WTC11 (cell line): Measurements from ENCODE around the gene ATP13A1. TPM values are rescaled to one million over a fixed set of nuclear protein-coding genes. Genes with fewer than 3 reads are reported as not detected.

Experiments used
- ATAC-seq: fragments of 200-7000 bp; cut with Tn5 transposase; 2 replicates; pipeline ENCODE4 v1.10.0; 2021; ENCODE audit warnings: mild to moderate bottlenecking, moderate library complexity
- CTCF ChIA-PET: fragments of 300-600 bp; sonication (Branson Sonifier 250); formaldehyde crosslinking; loops from one replicate; lab custom pipeline; 2021; ENCODE audit warnings: antibody characterized with exemption; lab: Charles Lee
- POLR2A ChIA-PET: fragments of 350-600 bp; sonication (Branson Sonifier 250); formaldehyde crosslinking; loops from one replicate; lab custom pipeline; 2021; ENCODE audit warnings: antibody characterized with exemption; lab: Charles Lee
- DNase-seq: peaks from one replicate; pipeline ENCODE4 v3.0.0; 2021; ENCODE audit warnings: low spot score
- H3K27ac Mint-ChIP-seq: 2 replicates; pipeline ENCODE4 v1.8.0; 2021; ENCODE audit warnings: mixed read lengths
- H3K27me3 Mint-ChIP-seq: 2 replicates; pipeline ENCODE4 v1.8.0; 2021; ENCODE audit warnings: low read depth, mild to moderate bottlenecking, moderate library complexity, mixed read lengths
- H3K36me3 Mint-ChIP-seq: 2 replicates; pipeline ENCODE4 v1.8.0; 2021; ENCODE audit warnings: mixed read lengths
- H3K4me1 Mint-ChIP-seq: 2 replicates; pipeline ENCODE4 v1.8.0; 2022; ENCODE audit warnings: mixed read lengths
- H3K4me3 Mint-ChIP-seq: 2 replicates; pipeline ENCODE4 v1.8.0; 2021; ENCODE audit warnings: mild to moderate bottlenecking, moderate library complexity, mixed read lengths
- H3K9me3 Mint-ChIP-seq: 2 replicates; pipeline ENCODE4 v1.8.0; 2021; ENCODE audit warnings: mixed read lengths
- ARID4B ChIP-seq: sonication (generic); formaldehyde crosslinking; IDR thresholded peaks from 2 replicates; pipeline ENCODE4 v1.8.0; 2023; ENCODE audit warnings: missing genetic modification reagents, mild to moderate bottlenecking, borderline replicate concordance
- CREM ChIP-seq: sonication (generic); formaldehyde crosslinking; IDR thresholded peaks from 2 replicates; pipeline ENCODE4 v1.8.1; 2022; ENCODE audit warnings: mild to moderate bottlenecking, missing genetic modification reagents, moderate library complexity
- E2F5 ChIP-seq: sonication (generic); formaldehyde crosslinking; IDR thresholded peaks from 2 replicates; pipeline ENCODE4 v1.8.1; 2022; ENCODE audit warnings: mild to moderate bottlenecking, moderate library complexity, missing genetic modification reagents
- ERG ChIP-seq: fragments of 250-450 bp; sonication (Bioruptor Pico); IDR thresholded peaks from 2 replicates; pipeline ENCODE4 v1.8.0; 2021; ENCODE audit warnings: mild to moderate bottlenecking
- FOXP1 ChIP-seq: sonication (generic); formaldehyde crosslinking; IDR thresholded peaks from 2 replicates; pipeline ENCODE4 v1.8.0; 2022; ENCODE audit warnings: missing genetic modification reagents, mild to moderate bottlenecking, moderate library complexity, borderline replicate concordance
- GRHL2 ChIP-seq: fragments of 250-450 bp; sonication (Bioruptor Pico); IDR thresholded peaks from 2 replicates; pipeline ENCODE4 v1.8.0; 2022; ENCODE audit warnings: mild to moderate bottlenecking, moderate library complexity; ENCODE audit not compliant: insufficient replicate concordance, severe bottlenecking
- IRF1 ChIP-seq: sonication (generic); formaldehyde crosslinking; IDR thresholded peaks from 2 replicates; pipeline ENCODE4 v1.8.0; 2023; ENCODE audit warnings: missing genetic modification reagents
- KAT7 ChIP-seq: sonication (generic); formaldehyde crosslinking; IDR thresholded peaks from 2 replicates; pipeline ENCODE4 v1.8.1; 2023; ENCODE audit warnings: missing genetic modification reagents, mild to moderate bottlenecking, borderline replicate concordance
- MAX ChIP-seq: sonication (generic); formaldehyde crosslinking; IDR thresholded peaks from 2 replicates; pipeline ENCODE4 v1.8.0; 2022; ENCODE audit warnings: mild to moderate bottlenecking, missing genetic modification reagents
- MXD4 ChIP-seq: fragments of 250-450 bp; sonication (Bioruptor Pico); IDR thresholded peaks from 2 replicates; pipeline ENCODE4 v1.8.0; 2021; ENCODE audit warnings: mild to moderate bottlenecking, moderate library complexity, borderline replicate concordance
- MYBL2 ChIP-seq: sonication (generic); formaldehyde crosslinking; IDR thresholded peaks from 2 replicates; pipeline ENCODE4 v1.8.1; 2023; ENCODE audit warnings: mild to moderate bottlenecking, moderate library complexity, missing genetic modification reagents
- NFYB ChIP-seq: sonication (generic); formaldehyde crosslinking; conservative IDR thresholded peaks from 2 replicates; pipeline ENCODE4 v1.8.0; 2022; ENCODE audit warnings: low read depth, missing genetic modification reagents
- PRRX2 ChIP-seq: fragments of 250-450 bp; sonication (Bioruptor Pico); IDR thresholded peaks from 2 replicates; pipeline ENCODE4 v1.8.0; 2021; ENCODE audit warnings: mild to moderate bottlenecking
- RORB ChIP-seq: fragments of 250-450 bp; sonication (Bioruptor Pico); IDR thresholded peaks from 2 replicates; pipeline ENCODE4 v1.9.0; 2021; ENCODE audit warnings: mild to moderate bottlenecking
- SMAD4 ChIP-seq: sonication (generic); formaldehyde crosslinking; IDR thresholded peaks from 2 replicates; pipeline ENCODE4 v1.8.0; 2022; ENCODE audit warnings: mild to moderate bottlenecking, missing genetic modification reagents
- SOX15 ChIP-seq: fragments of 250-450 bp; sonication (Bioruptor Pico); IDR thresholded peaks from 2 replicates; pipeline ENCODE4 v1.9.0; 2021; ENCODE audit warnings: mild to moderate bottlenecking
- STAT6 ChIP-seq: sonication (generic); formaldehyde crosslinking; conservative IDR thresholded peaks from 2 replicates; pipeline ENCODE4 v1.8.1; 2023; ENCODE audit warnings: mild to moderate bottlenecking, low read depth, missing genetic modification reagents, moderate library complexity
- TEAD1 ChIP-seq: sonication (generic); formaldehyde crosslinking; IDR thresholded peaks from 2 replicates; pipeline ENCODE4 v1.8.0; 2022; ENCODE audit warnings: mild to moderate bottlenecking, missing genetic modification reagents
- ZBTB21 ChIP-seq: sonication (generic); formaldehyde crosslinking; IDR thresholded peaks from 2 replicates; pipeline ENCODE4 v1.8.1; 2023; ENCODE audit warnings: mild to moderate bottlenecking, missing genetic modification reagents, borderline replicate concordance
- ZNF138 ChIP-seq: sonication (generic); formaldehyde crosslinking; conservative IDR thresholded peaks from 2 replicates; pipeline ENCODE4 v1.8.1; 2022; ENCODE audit warnings: mild to moderate bottlenecking, moderate library complexity, missing genetic modification reagents
- ZNF317 ChIP-seq: sonication (generic); formaldehyde crosslinking; IDR thresholded peaks from 2 replicates; pipeline ENCODE4 v1.8.1; 2023; ENCODE audit warnings: low read depth, mild to moderate bottlenecking, moderate library complexity, missing genetic modification reagents, borderline replicate concordance
- ZNF423 ChIP-seq: fragments of 250-450 bp; sonication (Bioruptor Pico); IDR thresholded peaks from 2 replicates; pipeline ENCODE4 v2.1.2; 2022; ENCODE audit warnings: mild to moderate bottlenecking, moderate library complexity
- ZSCAN18 ChIP-seq: fragments of 250-450 bp; sonication (Bioruptor Pico); IDR thresholded peaks from 2 replicates; pipeline ENCODE4 v2.1.2; 2022; ENCODE audit warnings: mild to moderate bottlenecking, moderate library complexity
- total RNA-seq: library from RNA; stranded (reverse); gene quantifications from 3 replicates; pipeline ENCODE4 v1.2.3, GENCODE V29; 2021

ATP13A1 gene
- total RNA-seq, 1 experiment from 2014 or later: 82.6 TPM

GRCh38 chr19:19656451-19657396 is 6.8 kb downstream of the ATP13A1 start (continued):
- no peak for TF ChIP-seq IRF1 (CRISPR knock-in tag)
- TF ChIP-seq PRRX2 (CRISPR knock-in tag): no peak
- no peak for TF ChIP-seq GRHL2 (CRISPR knock-in tag)
- TF ChIP-seq ZNF317 (CRISPR knock-in tag): no peak
- TF ChIP-seq RORB (CRISPR knock-in tag): no peak
- no peak for TF ChIP-seq KAT7 (CRISPR knock-in tag)
- TF ChIP-seq CREM (CRISPR knock-in tag): no peak
- no peak for TF ChIP-seq ZBTB21 (CRISPR knock-in tag)
- TF ChIP-seq ZNF423 (CRISPR knock-in tag): no peak

GRCh38 chr19:19655641-19656343 is 7.7 kb downstream of the ATP13A1 start:
- Mint-ChIP-seq H3K27ac (no peak overlapping the region), H3K9me3 (no peaks in the 10 kb centered on the region), H3K27me3 (no peaks in the 10 kb centered on the region), H3K4me3 (no peak overlapping the region), H3K4me1 (no peaks in the 10 kb centered on the region), H3K36me3 (peaks cover 76% of the 10 kb centered on the region)
- CTCF ChIA-PET: interaction anchor here (1.0 kb wide), 1 partner anchor 12 kb away, joined by 5 read pairs; the partner anchor contains the start of gene GMIP
- no peak for ATAC-seq
- DNase-seq: no peak
- no peak for TF ChIP-seq SMAD4 (CRISPR knock-in tag)
- TF ChIP-seq ERG: no peak
- TF ChIP-seq NFYB (CRISPR knock-in tag): no peak
- TF ChIP-seq ZNF138 (CRISPR knock-in tag): no peak
- TF ChIP-seq MYBL2 (CRISPR knock-in tag): no peak
- no peak for TF ChIP-seq SOX15 (CRISPR knock-in tag)
- TF ChIP-seq ZNF317 (CRISPR knock-in tag): no peak
- TF ChIP-seq FOXP1 (CRISPR knock-in tag): no peak
- no peak for TF ChIP-seq TEAD1
- no peak for TF ChIP-seq STAT6
- TF ChIP-seq ARID4B (CRISPR knock-in tag): no peak
- TF ChIP-seq MXD4: no peak
- TF ChIP-seq ZSCAN18 (CRISPR knock-in tag): no peak
- no peak for TF ChIP-seq MAX
- no peak for TF ChIP-seq E2F5 (CRISPR knock-in tag)
- POLR2A ChIA-PET: no interaction called here
